ENCODE results near the gene NAA20.

DNA sequence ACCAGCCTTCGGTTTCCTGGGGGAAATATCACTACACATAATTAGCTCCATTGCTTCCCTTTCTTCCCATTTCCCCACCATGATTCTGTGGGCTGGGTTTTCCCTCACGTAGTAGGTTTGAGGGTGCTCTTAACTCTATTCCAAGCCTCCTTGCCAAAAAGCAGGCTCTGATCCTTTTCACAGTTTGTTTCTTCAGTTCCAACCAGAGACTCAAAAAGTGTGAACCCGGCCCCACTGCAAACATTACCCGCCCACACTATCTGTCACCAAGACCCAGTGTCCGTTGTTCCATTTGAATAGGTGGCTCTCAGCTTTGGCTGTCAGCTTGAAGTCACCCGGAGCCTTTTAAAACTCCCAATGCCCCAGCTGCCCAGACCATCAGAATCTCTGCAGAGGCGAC, 11.8 kb upstream of the NAA20 start:
- TF ChIP-seq THRB (CRISPR knock-in tag; conservative IDR thresholded peaks at IDR 0.05) (no peak), MEIS2 (IDR thresholded peaks at IDR 0.05; ENCODE audit: partially characterized antibody) (no peak)

Data from K562 (cell line).